ENCODE results near the gene E2F1.

GRCh38 chr20:33650111-33650752 is 36.0 kb downstream of the E2F1 start:
- no peak for TF ChIP-seq ZNF274 (IDR thresholded peaks at IDR 0.05; ENCODE audit: low read depth, low read length)
- no peak for TF ChIP-seq SUZ12 (IDR thresholded peaks at IDR 0.05; ENCODE audit: extremely low read depth, insufficient read depth, insufficient read length)
